GM12892 (cell line): ENCODE measurements around the gene CCSER2.

Source experiments
- POLR2A ChIP-seq: IDR thresholded peaks from 2 replicates; pipeline ENCODE4 v1.6.1; 2011; ENCODE audit warnings: low read depth, low read length, control low read depth
- POLR2AphosphoS5 ChIP-seq: IDR thresholded peaks from 2 replicates; pipeline ENCODE4 v1.6.1; 2011; ENCODE audit warnings: low read depth, low read length, control low read depth
- TAF1 ChIP-seq: IDR thresholded peaks from 2 replicates; pipeline ENCODE4 v1.6.1; 2011; ENCODE audit warnings: low read depth, mild to moderate bottlenecking, control low read depth, low read length, borderline replicate concordance

DNA sequence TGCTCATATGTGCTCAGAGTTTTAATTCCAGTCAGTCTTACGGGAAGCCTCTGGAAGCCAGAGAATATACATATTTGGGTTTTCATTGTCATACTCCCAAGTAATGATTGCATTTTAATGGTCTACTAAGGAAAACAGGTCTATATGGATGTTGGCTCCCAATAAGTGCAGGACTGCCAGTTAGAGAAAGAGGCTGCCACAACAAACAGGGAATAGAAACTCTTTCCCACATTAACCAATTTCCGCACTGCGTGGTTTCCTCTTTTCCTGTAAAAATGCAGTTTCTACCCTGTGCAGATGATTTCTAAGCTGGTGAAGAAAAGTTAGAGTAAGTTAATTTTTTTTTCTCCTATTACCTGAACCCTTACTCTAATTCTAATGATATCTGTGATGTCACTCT, 78.2 kb downstream of the CCSER2 start:
- TF ChIP-seq POLR2AphosphoS5 (no peak), POLR2A (no peak), TAF1 (no peak)
